Nephron (organoid): Measurements from ENCODE around the gene PRDM10.

Experiments used
- H3K27ac Mint-ChIP-seq, 3 experiments: 2 replicates each; pipeline ENCODE4 v1.8.0; 2020; ENCODE audit warnings: mixed read lengths in 3 of 3, mild to moderate bottlenecking in 2 of 3, moderate library complexity in 1 of 3
- H3K27me3 Mint-ChIP-seq: 2 replicates; pipeline ENCODE4 v1.8.0; 2021; ENCODE audit warnings: low read depth, mild to moderate bottlenecking, moderate library complexity, mixed read lengths
- H3K36me3 Mint-ChIP-seq: 2 replicates; pipeline ENCODE4 v1.8.0; 2020; ENCODE audit warnings: low read depth, mixed read lengths
- H3K4me1 Mint-ChIP-seq: 2 replicates; pipeline ENCODE4 v1.8.0; 2020; ENCODE audit warnings: mixed read lengths
- H3K4me3 Mint-ChIP-seq, 3 experiments: 2 replicates each; pipeline ENCODE4 v1.8.0; 2020; ENCODE audit warnings: mild to moderate bottlenecking in 3 of 3, mixed read lengths in 3 of 3, moderate library complexity in 2 of 3
- H3K9me3 Mint-ChIP-seq: 2 replicates; pipeline ENCODE4 v1.8.0; 2020; ENCODE audit warnings: mixed read lengths
- CTCF ChIP-seq, 3 experiments: fragments of 200-600 bp; sonication (generic); IDR thresholded peaks; one replicate each; pipeline ENCODE4 v1.5.0; 2021; ENCODE audit warnings: antibody characterized with exemption in 3 of 3; ENCODE audit not compliant: unreplicated experiment in 3 of 3

The PRDM10 gene

GRCh38 chr11:129932381-129933067 lies 70.1 kb downstream of the PRDM10 start:
- H3K27ac Mint-ChIP-seq, result peak overlapping the region in 1 of 3 experiments; percentile 37
- H3K27me3 Mint-ChIP-seq, result no peaks in the 10 kb centered on the region
- peaks cover 56% of the 10 kb centered on the region for H3K36me3 Mint-ChIP-seq
- H3K9me3 Mint-ChIP-seq, result no peaks in the 10 kb centered on the region
- no peak for TF ChIP-seq CTCF (IDR thresholded peaks at IDR 0.05; ENCODE audit: unreplicated experiment in 3 of 3)
- H3K4me1 Mint-ChIP-seq, result peaks cover 18% of the 10 kb centered on the region
- H3K4me3 Mint-ChIP-seq, result no peak overlapping the region

GRCh38 chr11:129930743-129931142 lies 71.9 kb downstream of the PRDM10 start:
- H3K4me1 Mint-ChIP-seq, result peaks cover 16% of the 10 kb centered on the region
- no peak overlapping the region for H3K4me3 Mint-ChIP-seq
- H3K27ac Mint-ChIP-seq, result no peak overlapping the region
- no peaks in the 10 kb centered on the region for H3K27me3 Mint-ChIP-seq
- peaks cover 60% of the 10 kb centered on the region for H3K36me3 Mint-ChIP-seq
- no peak for TF ChIP-seq CTCF (IDR thresholded peaks at IDR 0.05; ENCODE audit: unreplicated experiment in 3 of 3)
- H3K9me3 Mint-ChIP-seq, result no peaks in the 10 kb centered on the region

GRCh38 chr11:129930296-129930695 lies 72.3 kb downstream of the PRDM10 start:
- H3K4me3 Mint-ChIP-seq, result no peak overlapping the region
- H3K27me3 Mint-ChIP-seq, result no peaks in the 10 kb centered on the region
- peaks cover 16% of the 10 kb centered on the region for H3K4me1 Mint-ChIP-seq
- H3K9me3 Mint-ChIP-seq, result no peaks in the 10 kb centered on the region
- no peak overlapping the region for H3K27ac Mint-ChIP-seq
- TF ChIP-seq CTCF (IDR thresholded peaks at IDR 0.05; ENCODE audit: unreplicated experiment in 3 of 3), result no peak
- H3K36me3 Mint-ChIP-seq, result peaks cover 58% of the 10 kb centered on the region

- Mint-ChIP-seq H3K36me3 (peaks cover 55% of the 10 kb centered on the region), H3K27me3 (no peaks in the 10 kb centered on the region), H3K4me3 (no peak overlapping the region), H3K4me1 (peaks cover 16% of the 10 kb centered on the region), H3K27ac (no peak overlapping the region), H3K9me3 (no peaks in the 10 kb centered on the region)
- no peak for TF ChIP-seq CTCF (IDR thresholded peaks at IDR 0.05; ENCODE audit: unreplicated experiment in 3 of 3)
Measured at GRCh38 chr11:129929721-129930120, 72.9 kb downstream of the PRDM10 start.

- Mint-ChIP-seq H3K4me3 (no peak overlapping the region), H3K9me3 (no peaks in the 10 kb centered on the region), H3K36me3 (peaks cover 55% of the 10 kb centered on the region), H3K27ac (no peak overlapping the region), H3K4me1 (peaks cover 12% of the 10 kb centered on the region), H3K27me3 (no peaks in the 10 kb centered on the region)
- no peak for TF ChIP-seq CTCF (IDR thresholded peaks at IDR 0.05; ENCODE audit: unreplicated experiment in 3 of 3)
Measured at GRCh38 chr11:129928923-129929692, 73.5 kb downstream of the PRDM10 start.
